C4-2B (cell line): ENCODE measurements around the gene CCL15.

Experiments
- CTCF ChIP-seq: fragments of 450-650 bp; conservative IDR thresholded peaks from 2 replicates; pipeline ENCODE4 v1.5.1; 2017; ENCODE audit warnings: mild to moderate bottlenecking
- ZFX ChIP-seq: fragments of 450-650 bp; IDR thresholded peaks from 2 replicates; pipeline ENCODE4 v1.6.1; 2017

- TF ChIP-seq CTCF (no peak), ZFX (no peak)
These were observed 632 bp downstream of the CCL15 start for GRCh38 chr17:36000732-36001109.
